Ovary (tissue), 9 donors: ENCODE data around the gene TIFAB. TPM values are rescaled to one million over a fixed set of nuclear protein-coding genes. Genes with fewer than 3 reads are reported as not detected.

Experiments
- DNase-seq, 5 donors: peaks; one replicate each; pipeline ENCODE4 v3.0.0-alpha.2; 2019 to 2020
- H3K27ac ChIP-seq, 2 donors: fragments of 200-600 bp; one replicate each; pipeline versions ENCODE4 v1.5.1 to v1.8.0; 2019 to 2022
- H3K27me3 ChIP-seq: fragments of 200-600 bp; one replicate; pipeline ENCODE4 v1.8.0; 2022
- H3K36me3 ChIP-seq: fragments of 200-600 bp; sonication (generic); one replicate; pipeline ENCODE4 v1.5.1; 2019
- H3K4me1 ChIP-seq: one replicate; pipeline ENCODE4 v1.8.1; 2013; ENCODE audit warnings: mild to moderate bottlenecking, moderate library complexity; ENCODE audit not compliant: insufficient read depth
- H3K4me3 ChIP-seq: fragments of 200-600 bp; sonication (generic); one replicate; pipeline ENCODE4 v1.5.1; 2017
- H3K9me3 ChIP-seq, 2 donors: fragments of 200-600 bp in 1 of 2; sonication (generic) in 1 of 2; one replicate each; pipeline versions ENCODE4 v1.5.1 to v1.8.1; 2013 to 2019; ENCODE audit warnings: mild to moderate bottlenecking in 1 of 2, moderate library complexity in 1 of 2
- CTCF ChIP-seq, 3 donors: fragments of 450-650 bp in 2 of 3; fragments of 200-600 bp in 1 of 3; IDR thresholded peaks; one replicate each; pipeline versions ENCODE4 v1.5.1 to v1.8.0; 2016 to 2022; ENCODE audit warnings: antibody characterized with exemption in 3 of 3, mild to moderate bottlenecking in 1 of 3
- EP300 ChIP-seq: sonication (generic); formaldehyde crosslinking; IDR thresholded peaks from one replicate; pipeline ENCODE4 v1.6.1; 2017; ENCODE audit warnings: antibody characterized with exemption
- POLR2A ChIP-seq: fragments of 450-650 bp; IDR thresholded peaks from one replicate; pipeline ENCODE4 v1.6.1; 2017; ENCODE audit warnings: antibody characterized with exemption, mild to moderate bottlenecking, moderate library complexity
- WGBS, 3 donors: extraction: QIAGEN DNeasy Blood & Tissue Kit in 1 of 3; methylation state at CpG; one replicate each; pipeline versions ENCODE4 v1.1.5 to v1.1.7; 2013 to 2017; 5-methylcytosine and 5-hydroxymethylcytosine counted together
- intact Hi-C, 4 donors: fragments of 100-400 bp; cut with DNase I; formaldehyde crosslinking; loops; one replicate each; pipeline versions ENCODE4 v1.11.0 to v1.15.1; 2022 to 2023
- polyA plus RNA-seq, 2 donors: library from polyadenylated mRNA; stranded (reverse); fragments of 200-250 nt in 1 of 2; fragments of 350-450 nt in 1 of 2; fragmentation: Illumina TruSeq in 1 of 2; extraction: RNeasy Lipid Tissue Mini Kit (QIAGEN cat#74804) in 1 of 2; gene quantifications; one replicate each; pipeline ENCODE4 v1.2.3, GENCODE V29; 2013 to 2014
- total RNA-seq, 7 donors: library from RNA; depleted of rRNA in 2 of 7; stranded (reverse); fragments of >200 nt in 2 of 7; fragmentation: NEBNext Ultra II Directional in 3 of 7; extraction: Animal tissue kit (Norgen Biotek cat#: 25700) in 3 of 7; gene quantifications; one replicate each; pipeline versions ENCODE4 v1.1.0 to v1.2.4, GENCODE V29; 2016 to 2023
- donor health status: DM: no; HTN: no; CAD: no; lungs with moderate emphysema.
- donor health status: DM: no; HTN: no; CAD: no.
- donor health status: Bipolar disorder and iron deficiency.
- donor health status: DM: yes; HTN: yes; CAD: no.
- donor health status: DM: no; HTN: no; CAD: no.
- donor health status: DM: yes; HTN: yes; CAD: no.

Gene TIFAB
- total and polyA plus RNA-seq, 9 donors = 0.05 to 0.33 (median 0.08) TPM; not detected in 6

GRCh38 chr5:135472141-135472540 lies 20.0 kb upstream of the TIFAB start:
- no peak for DNase-seq
- no peak overlapping the region for H3K27ac ChIP-seq
- no peaks in the 10 kb centered on the region for H3K36me3 ChIP-seq
- intact Hi-C loops = no loop called here
- no peaks in the 10 kb centered on the region for H3K27me3 ChIP-seq
- WGBS, 3 donors = 76 to 83% (median 77%) methylated on average over 5 of the region's 5 CpGs
- no peaks in the 10 kb centered on the region for H3K4me1 ChIP-seq
- H3K4me3 ChIP-seq = no peak overlapping the region
- H3K9me3 ChIP-seq = no peaks in the 10 kb centered on the region
- TF ChIP-seq POLR2A (no peak), CTCF (IDR thresholded peaks at IDR 0.05) (no peak), EP300 (no peak)

- no peaks in the 10 kb centered on the region for H3K27me3 ChIP-seq
- no peak for DNase-seq
- no peak overlapping the region for H3K27ac ChIP-seq
- TF ChIP-seq CTCF (IDR thresholded peaks at IDR 0.05) = no peak
- TF ChIP-seq POLR2A = no peak
- no peak for TF ChIP-seq EP300
- no peaks in the 10 kb centered on the region for H3K9me3 ChIP-seq
- intact Hi-C loops = no loop called here
- 77 to 86% (median 82%) methylated on average over 4 of the region's 4 CpGs for WGBS, 3 donors
- H3K4me1 ChIP-seq = no peaks in the 10 kb centered on the region
- H3K36me3 ChIP-seq = no peaks in the 10 kb centered on the region
- H3K4me3 ChIP-seq = no peak overlapping the region
Measured at GRCh38 chr5:135471726-135472125, 19.6 kb upstream of the TIFAB start.

GRCh38 chr5:135469911-135470310 lies 17.8 kb upstream of the TIFAB start:
- Histone ChIP-seq H3K9me3 (no peaks in the 10 kb centered on the region), H3K4me1 (no peaks in the 10 kb centered on the region), H3K4me3 (no peak overlapping the region), H3K36me3 (no peaks in the 10 kb centered on the region), H3K27me3 (no peaks in the 10 kb centered on the region), H3K27ac (no peak overlapping the region)
- 55 to 63% (median 56%) methylated on average over 5 of the region's 5 CpGs for WGBS, 3 donors
- DNase-seq = no peak
- intact Hi-C loops = loop anchor here (5.0 to 10.0 kb wide), 2 partner anchors 75 to 82 kb away; no protein-coding TSS in a partner anchor
- no peak for TF ChIP-seq CTCF (IDR thresholded peaks at IDR 0.05)
- TF ChIP-seq EP300 = no peak

- Histone ChIP-seq H3K9me3 (no peaks in the 10 kb centered on the region), H3K4me3 (no peak overlapping the region), H3K36me3 (no peaks in the 10 kb centered on the region), H3K4me1 (no peaks in the 10 kb centered on the region), H3K27me3 (no peaks in the 10 kb centered on the region), H3K27ac (no peak overlapping the region)
- peak in 1 of 5 donors; percentile 3 for DNase-seq
- intact Hi-C loops = loop anchor here (5.0 to 10.0 kb wide), 2 partner anchors 76 to 84 kb away; no protein-coding TSS in a partner anchor
- 73 to 92% (median 89%) methylated on average over 2 of the region's 2 CpGs for WGBS, 3 donors
- TF ChIP-seq POLR2A = no peak
- TF ChIP-seq EP300 = no peak
- no peak for TF ChIP-seq CTCF (IDR thresholded peaks at IDR 0.05)
Measured at GRCh38 chr5:135468541-135468940, 16.4 kb upstream of the TIFAB start.
